Measurements from ENCODE around the gene OXSR1.
"Not testable (repeated sequence)": the region's sequence is repeated elsewhere in the genome, so short reads cannot be mapped to it uniquely, and the experiment has no call there.

OXSR1 gene

DNA sequence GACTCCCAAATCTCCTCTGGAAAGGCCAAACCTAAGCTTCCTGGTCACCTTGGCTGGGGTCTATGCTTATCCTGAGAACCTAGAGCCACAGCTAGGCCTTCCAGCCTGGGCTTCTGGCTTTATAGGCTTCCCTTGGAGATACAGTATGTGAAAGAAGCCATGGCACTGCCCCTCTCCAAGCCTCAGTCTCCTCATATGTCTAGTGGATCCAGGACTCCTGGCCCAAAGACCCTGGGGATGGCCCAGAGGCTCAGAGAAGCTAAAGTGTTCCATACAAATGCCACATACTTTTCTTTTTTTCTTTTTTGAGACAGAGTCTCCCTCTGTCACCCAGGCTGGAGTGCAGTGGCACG is 37.1 kb upstream of the OXSR1 start:
- DNase-seq, result no peak

DNA sequence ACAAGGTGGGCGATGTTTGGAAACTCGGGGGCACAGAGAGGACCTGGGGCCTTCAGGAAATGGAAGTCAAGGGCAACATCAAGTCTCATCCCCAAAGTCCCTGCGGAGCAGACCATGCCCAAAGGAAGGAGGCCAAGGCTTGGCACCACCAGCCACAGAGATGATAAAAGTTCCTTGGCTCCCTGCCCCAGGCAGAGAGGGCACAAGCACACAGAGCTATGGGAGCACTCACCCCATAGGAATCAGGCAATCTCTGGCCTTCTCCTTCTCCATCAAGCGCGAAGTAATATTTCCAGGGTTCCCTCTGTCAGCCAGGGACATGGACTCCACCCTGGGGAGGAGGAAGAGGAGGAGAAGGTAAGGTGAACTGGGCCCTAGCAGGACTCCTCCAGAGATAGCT is 36.3 kb upstream of the OXSR1 start:
- no peak for DNase-seq

DNA sequence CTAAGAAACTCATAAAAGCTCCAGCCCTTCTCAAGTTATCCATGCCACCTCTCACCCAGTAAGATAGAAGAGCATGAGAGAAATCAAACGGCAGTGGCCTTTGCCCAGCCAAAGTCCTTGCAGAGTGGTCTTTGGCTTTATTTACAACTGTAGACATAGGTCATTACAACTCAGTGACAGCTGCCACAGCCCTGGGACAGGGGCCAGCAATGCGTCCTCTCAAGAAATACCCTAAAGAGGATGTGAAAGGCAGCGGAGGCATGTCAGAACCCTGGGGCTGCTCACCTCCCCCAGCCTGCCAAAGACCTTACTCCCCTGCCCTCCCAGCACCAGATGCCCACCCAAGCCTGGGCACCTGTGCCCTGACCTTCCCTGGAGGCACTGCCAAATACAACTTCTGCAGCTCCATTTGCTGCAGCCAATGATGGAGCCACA is 34.7 kb upstream of the OXSR1 start:
- no peak for DNase-seq

DNA sequence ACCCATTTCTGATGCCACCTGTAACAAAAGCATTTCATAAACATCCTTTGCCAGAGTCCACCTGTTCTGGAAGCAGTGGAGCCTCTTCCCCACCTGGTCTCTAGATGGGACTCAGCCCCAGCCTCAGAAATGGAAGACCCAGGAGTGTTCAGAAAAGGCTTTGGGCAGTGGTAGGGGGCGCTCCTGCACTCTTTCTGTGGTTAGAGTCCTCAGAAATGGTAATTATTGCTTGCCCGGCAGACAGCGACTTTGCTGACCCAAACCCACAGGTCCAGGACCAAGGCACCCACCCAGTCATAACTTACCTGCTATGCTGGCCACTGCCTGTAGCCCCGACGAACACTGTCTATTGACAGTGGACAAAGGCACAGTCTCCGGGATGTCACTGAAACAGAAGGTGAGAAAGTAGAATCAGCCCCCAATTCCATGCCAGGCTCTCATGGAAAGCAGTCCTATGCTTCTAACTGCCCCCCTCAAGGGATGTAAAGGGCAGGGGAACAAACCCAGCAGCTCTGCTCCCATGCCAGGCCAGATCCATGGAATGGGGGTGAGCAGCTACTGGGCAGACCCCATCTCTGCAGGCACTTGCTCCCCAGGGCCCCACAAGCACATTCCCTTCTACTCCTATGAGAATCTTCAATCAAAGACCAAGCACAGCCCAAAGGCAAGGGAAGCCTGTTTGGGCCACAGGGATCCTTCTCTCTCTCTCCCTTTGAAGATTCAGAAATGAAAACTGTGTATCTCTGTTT is 33.5 kb upstream of the OXSR1 start:
- no peak for DNase-seq

DNA sequence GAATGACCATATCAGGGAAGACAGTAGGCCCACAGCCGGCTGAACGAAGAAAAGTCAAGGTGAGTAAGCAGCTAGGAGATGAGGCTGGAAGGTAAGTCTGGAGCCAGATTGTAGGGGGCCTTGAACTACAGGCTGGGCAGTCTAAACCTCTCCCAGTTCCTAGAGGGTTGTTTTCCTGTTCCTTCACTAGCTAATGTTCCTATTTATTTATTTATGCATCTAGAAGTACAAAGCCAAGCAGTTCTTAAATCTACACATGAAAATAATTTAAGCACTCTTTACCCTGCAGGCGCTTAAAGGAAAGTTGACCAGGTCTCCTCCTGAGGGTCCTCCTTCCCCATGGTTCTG is 32.2 kb upstream of the OXSR1 start:
- no peak for DNase-seq

DNA sequence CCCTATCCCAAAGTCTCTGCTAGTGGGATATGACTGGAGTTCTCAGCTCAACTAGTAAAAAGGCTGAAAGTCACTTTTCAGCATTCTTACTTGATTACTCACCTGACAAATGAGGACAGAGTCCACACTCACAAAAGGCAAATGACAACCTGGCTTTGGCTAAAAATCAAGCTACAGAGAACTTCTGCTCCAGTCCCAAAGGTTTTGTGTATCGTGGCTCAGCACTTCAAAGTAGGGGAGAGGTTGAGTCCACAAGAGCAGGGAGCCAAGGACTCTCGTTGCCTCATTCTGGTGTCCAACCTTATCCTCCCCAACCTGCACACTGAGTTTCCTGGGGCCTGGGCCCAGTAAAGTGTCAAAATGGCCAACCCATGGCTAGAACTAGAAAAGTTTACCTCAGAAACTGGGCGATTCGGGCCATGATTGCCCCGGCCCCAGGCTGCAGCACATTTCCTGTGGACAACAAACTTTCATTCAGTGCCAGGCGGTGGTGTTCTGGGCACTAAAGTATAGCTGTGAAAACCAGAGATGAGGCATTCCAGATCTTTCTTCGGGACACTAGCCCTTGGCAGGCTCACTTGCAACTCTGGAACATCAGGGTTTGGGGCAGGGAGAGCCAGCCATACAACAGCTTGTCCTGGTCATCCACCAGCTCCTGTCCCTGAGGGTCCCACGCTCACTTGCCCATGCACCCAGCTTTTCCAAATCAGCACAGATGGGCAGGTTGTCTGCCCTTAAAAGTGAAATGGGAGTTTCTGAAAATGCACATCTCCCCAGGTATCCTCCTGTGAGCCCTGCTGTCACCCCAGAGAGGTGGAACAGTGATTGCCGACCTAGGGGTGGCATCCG is 31.6 kb upstream of the OXSR1 start:
- DNase-seq, result no peak

DNA sequence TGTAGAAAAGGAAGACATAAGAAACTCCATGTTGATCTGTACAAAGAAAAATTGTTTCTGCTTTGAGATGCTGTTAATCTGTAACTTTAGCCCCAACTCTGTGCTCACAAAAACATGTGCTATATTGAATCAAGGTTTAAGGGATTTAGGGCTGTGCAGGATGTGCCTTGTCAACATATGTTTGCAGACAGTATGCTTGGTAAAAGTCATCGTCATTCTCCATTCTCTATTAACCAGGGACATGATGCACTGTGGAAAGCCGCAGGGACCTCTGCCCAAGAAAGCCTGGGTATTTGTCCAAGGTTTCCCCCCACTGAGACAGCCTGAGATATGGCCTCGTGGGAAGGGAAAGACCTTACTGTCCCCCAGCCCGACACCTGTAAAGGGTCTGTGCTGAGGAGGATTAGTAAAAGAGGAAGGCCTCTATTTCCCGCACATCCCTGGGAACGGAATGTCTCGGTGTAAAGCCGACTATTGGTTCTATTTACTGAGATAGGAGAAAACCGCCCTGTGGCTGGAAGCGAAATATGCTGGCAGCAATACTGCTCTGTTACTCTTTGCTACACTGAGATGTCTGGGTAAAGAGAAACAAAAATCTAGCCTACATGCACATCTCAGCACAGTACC is 30.7 kb upstream of the OXSR1 start:
- DNase-seq, result not testable (repeated sequence)

DNA sequence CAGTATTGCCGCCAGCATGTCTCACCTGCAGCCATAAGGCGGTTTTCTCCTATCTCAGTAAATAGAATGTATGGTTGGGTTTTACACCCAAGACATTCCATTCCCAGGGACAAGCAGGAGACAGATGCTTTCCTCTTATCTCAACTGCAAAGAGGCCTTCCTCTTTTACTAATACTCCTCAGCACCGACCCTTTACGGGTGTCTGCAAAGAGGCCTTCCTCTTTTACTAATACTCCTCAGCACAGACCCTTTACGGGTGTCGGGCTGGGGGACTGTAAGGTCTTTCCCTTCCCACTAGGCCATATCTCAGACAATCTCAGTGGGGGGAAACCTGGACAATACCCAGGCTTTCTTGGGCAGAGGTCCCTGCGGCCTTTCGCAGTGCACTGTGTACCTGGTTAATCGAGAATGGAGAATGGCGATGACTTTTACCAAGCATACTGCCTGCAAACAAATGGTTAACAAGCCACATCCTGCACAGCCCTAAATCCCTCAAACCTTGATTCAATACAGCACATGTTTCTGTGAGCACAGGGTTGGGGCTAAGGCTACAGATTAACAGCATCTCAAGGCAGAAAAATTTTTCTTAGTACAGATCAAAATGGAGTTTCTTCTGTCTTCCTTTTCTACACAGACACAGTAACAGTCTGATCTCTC is 29.6 kb upstream of the OXSR1 start:
- not testable (repeated sequence) for DNase-seq

DNA sequence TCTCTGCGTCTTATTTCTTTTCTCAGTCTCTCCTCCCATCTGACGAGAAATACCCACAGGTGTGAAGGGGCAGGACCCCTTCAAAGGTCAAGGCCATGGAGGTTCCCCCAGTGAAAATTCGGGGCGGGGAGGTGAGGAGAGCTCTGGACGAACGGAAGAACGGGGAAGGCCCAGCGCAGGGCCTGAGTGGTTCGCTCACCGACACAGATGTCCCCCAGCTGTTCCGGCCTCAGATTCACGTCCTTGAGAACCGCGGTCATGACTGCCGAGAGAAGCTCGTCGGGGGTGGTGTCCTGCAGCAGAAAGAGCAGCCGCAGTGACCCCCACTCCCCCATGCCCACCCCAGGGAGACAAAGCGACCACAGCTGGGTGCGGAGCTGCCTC is 29.0 kb upstream of the OXSR1 start:
- no peak for DNase-seq

DNA sequence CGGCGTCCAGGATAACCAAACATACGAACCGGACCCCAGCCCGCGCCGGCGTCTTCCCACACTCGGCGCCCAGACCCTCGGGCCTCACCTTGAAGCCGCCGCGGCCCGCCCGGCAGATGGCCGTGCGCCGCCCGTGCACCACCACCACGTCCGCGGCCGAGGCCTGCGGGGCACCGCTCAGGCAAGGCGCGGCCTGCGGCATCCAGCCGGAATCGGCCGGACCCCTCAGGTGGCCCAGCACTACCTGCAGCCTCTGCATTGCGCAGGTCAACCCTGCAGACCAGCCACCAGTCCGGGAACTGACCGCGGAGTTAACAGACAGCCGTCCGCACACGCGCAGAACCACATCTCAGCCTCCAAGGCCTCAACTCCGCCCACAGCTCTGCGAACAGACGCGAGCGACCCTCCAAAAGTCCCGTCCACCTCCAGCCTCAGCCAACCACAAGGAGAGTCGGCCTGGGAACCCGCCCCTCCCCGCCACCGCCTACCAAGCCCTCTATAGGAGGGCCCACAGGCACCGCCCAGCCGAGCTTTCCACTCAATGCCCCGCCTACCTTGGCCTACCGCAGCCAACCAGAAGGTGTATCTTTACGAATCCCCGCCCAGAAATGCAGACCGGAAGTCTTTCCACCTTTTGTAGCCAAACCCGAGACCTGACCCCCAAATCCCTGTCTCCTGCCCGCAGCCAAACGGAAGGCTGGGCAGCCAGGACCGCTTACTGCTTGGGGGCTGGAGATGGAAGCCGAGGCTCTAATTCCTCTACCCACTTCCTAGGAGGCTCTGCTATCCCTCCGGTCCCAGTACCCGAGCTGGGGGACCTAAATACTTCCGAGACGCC is 28.3 kb upstream of the OXSR1 start, which contains the start of gene ACAA1:
Gene ACAA1 (minus strand): TSS at position 351 of the 838 bp plus-strand sequence. CDS start 92 bp downstream, at position 259.
- peak; percentile 89 for DNase-seq

DNA sequence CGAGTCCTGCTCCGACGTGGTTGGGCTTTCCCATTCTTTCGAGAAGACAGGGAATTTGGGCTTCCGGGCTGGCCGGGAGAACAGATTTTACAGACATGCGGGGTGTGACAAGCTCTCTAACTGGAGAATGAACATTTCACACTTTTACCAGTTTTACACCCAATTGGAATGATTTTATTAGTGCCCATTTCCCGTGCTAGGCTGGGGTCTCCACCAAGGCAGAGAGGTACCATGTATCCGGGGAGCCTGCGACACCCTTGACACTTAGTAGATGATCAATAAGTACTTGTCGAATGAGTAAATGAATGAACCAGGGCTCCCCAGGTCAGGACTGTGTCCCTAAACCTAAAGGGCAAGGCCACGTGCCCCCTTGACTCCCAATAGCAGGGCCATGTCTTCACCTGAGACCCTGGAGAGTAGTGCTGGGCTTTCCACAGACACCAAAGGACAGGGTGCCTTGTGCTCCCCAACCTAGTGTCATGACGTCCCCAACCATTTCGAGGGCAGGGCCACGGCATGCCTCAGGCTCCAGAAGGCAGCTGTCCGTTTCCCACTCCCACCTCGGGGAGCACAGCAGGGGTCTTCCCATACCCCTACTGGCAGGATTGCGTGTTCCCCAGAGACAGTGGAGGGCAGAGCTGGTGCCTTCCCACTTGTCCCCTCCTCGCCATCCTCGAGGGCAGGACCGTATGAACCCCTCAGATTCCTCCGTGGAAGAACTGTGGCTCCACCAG is 27.6 kb upstream of the OXSR1 start:
- no peak for DNase-seq

DNA sequence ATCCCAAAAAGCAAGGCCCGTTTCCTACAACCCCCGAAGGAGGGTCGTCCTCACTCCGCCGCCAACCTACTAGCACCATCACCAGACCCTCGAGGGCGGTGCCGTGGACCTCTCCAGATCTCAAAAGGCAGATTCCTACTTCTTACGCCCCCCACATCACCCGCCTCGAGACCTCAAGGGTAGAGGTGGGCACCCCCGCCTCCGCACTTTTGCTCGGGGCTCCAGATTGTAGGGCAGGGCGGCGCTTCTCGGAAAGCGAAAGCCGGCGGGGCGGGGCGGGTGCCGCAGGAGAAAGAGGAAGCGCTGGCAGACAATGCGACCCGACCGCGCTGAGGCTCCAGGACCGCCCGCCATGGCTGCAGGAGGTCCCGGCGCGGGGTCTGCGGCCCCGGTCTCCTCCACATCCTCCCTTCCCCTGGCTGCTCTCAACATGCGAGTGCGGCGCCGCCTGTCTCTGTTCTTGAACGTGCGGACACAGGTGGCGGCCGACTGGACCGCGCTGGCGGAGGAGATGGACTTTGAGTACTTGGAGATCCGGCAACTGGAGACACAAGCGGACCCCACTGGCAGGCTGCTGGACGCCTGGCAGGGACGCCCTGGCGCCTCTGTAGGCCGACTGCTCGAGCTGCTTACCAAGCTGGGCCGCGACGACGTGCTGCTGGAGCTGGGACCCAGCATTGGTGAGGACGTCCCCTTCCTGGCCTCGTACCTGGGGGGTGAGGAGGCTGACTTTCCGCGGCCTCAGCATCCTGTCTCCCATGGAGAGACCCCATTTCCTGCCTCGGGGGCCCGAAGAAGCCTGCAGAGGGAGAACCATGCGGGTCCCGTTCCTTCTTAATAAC is 26.8 kb upstream of the OXSR1 start, which contains the start of gene MYD88:
Gene MYD88 (plus strand): TSS at position 313 of the 842 bp plus-strand sequence. CDS start 40 bp downstream, at position 353.
- DNase-seq, result no peak

DNA sequence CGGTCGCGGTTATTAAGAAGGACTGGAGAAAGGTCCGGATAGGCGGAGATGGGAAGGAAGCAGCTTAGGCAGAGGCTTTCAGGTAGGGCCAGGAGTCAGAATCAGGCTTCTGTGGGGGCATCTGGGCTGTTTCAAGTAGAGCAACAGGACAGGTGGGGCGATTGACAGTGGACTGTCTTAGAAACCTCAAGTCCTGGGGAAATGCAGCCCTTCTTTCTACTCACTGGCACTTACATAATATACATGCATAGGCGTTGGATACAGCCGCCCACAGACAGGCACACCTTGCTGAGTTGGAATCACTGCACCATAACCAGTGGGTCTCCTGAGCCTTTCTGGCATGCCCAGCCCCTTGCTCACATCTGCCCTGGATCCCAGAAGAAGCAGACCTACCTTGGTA is 26.1 kb upstream of the OXSR1 start:
- no peak for DNase-seq

DNA sequence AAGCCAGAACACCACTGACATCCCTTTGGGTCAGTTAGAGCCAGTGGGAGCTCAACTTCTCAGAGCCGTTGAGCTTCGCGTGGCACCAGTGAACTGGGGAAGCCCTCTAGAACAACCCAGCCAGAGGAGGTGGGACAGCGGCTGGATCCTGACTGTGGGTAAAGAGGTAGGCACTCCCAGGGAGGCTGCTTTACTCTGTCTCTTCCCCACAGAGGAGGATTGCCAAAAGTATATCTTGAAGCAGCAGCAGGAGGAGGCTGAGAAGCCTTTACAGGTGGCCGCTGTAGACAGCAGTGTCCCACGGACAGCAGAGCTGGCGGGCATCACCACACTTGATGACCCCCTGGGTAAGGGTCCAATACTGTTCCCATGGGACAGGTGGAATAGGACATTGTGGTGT is 25.7 kb upstream of the OXSR1 start:
- no peak for DNase-seq

DNA sequence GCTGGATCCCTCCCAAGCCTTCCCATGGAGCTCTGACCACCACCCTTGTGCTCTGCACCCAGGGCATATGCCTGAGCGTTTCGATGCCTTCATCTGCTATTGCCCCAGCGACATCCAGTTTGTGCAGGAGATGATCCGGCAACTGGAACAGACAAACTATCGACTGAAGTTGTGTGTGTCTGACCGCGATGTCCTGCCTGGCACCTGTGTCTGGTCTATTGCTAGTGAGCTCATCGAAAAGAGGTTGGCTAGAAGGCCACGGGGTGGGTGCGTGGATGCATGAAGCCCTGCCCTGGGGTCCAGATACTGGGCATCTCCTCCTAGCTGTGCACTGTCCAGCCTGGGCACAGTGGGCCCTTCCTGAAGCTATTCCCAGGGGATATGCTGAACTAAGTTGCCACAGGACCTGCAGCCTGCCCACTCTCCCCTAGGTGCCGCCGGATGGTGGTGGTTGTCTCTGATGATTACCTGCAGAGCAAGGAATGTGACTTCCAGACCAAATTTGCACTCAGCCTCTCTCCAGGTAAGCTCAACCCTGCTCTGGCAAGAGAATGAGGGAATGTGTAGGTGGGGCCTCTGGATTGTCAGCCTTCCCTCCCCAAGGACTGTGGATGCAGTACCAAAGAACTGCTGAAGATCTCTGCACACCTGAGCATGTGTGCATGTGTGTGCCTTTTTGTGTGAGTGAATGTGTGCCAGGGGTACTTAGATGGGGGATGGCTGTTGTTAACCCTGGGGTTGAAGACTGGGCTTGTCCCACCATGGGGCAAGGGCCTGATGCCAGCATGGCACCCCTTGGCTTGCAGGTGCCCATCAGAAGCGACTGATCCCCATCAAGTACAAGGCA is 24.8 kb upstream of the OXSR1 start:
- no peak for DNase-seq

DNA sequence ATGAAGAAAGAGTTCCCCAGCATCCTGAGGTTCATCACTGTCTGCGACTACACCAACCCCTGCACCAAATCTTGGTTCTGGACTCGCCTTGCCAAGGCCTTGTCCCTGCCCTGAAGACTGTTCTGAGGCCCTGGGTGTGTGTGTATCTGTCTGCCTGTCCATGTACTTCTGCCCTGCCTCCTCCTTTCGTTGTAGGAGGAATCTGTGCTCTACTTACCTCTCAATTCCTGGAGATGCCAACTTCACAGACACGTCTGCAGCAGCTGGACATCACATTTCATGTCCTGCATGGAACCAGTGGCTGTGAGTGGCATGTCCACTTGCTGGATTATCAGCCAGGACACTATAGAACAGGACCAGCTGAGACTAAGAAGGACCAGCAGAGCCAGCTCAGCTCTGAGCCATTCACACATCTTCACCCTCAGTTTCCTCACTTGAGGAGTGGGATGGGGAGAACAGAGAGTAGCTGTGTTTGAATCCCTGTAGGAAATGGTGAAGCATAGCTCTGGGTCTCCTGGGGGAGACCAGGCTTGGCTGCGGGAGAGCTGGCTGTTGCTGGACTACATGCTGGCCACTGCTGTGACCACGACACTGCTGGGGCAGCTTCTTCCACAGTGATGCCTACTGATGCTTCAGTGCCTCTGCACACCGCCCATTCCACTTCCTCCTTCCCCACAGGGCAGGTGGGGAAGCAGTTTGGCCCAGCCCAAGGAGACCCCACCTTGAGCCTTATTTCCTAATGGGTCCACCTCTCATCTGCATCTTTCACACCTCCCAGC is 24.0 kb upstream of the OXSR1 start:
- DNase-seq, result no peak

DNA sequence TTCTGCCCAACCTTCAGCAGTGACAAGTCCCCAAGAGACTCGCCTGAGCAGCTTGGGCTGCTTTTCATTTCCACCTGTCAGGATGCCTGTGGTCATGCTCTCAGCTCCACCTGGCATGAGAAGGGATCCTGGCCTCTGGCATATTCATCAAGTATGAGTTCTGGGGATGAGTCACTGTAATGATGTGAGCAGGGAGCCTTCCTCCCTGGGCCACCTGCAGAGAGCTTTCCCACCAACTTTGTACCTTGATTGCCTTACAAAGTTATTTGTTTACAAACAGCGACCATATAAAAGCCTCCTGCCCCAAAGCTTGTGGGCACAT is 23.4 kb upstream of the OXSR1 start:
- no peak for DNase-seq

DNA sequence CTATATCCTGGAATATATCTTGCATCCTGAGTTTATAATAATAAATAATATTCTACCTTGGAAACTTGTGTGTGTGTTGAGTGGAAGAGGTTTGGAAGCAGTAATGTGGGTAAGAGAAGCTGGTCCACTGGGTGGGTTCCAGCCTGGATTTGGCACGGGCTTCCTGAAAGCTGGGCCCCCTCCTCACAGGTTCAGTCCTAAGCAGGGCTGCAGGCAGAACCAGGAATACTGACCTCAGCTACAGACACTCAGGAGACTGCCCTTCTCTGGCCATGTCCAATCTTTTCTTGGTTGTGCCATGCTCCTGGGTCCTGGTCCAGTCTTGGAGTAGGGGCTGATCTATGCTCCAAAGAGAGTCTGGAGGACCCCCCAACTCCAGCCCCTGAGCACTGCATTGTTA is 22.4 kb upstream of the OXSR1 start:
- no peak for DNase-seq

DNA sequence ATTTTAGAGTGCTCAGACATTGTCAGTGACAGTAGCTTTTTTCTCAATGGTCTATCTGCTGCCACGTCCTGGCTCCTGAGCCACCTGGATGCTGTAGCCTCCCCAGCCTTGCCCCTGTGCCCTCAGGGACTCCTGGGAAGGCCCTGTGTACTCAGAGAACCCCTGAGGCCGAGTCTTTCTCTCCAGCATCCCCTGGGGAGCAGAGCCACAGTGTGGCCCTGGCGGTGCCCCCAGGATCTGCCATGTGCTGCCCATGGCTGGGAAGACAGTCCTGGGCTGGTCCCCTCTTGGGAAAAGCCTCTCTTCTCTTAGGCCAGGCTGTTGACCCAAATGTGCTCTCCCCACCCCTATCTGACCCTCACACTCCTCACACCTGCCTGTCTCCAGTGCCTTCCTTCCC is 21.8 kb upstream of the OXSR1 start:
- DNase-seq, result no peak

Data from NCI-H446 treated with DMSO at 0.1 percent for 48 hours (cell line).